IPS-18a (cell line): ENCODE measurements around the gene AQP1.

Source experiments
- H3K27ac ChIP-seq: one replicate; pipeline ENCODE4 v1.5.1; 2013; ENCODE audit warnings: low read length
- H3K27me3 ChIP-seq: one replicate; pipeline ENCODE4 v1.6.1; 2013; ENCODE audit warnings: mild to moderate bottlenecking, low read length; ENCODE audit not compliant: control insufficient read depth, insufficient read depth
- H3K36me3 ChIP-seq: one replicate; pipeline ENCODE4 v1.6.1; 2013; ENCODE audit warnings: low read depth, low read length; ENCODE audit not compliant: control insufficient read depth
- H3K4me1 ChIP-seq: one replicate; pipeline ENCODE4 v1.6.1; 2013; ENCODE audit warnings: low read depth, low read length; ENCODE audit not compliant: control insufficient read depth
- H3K4me3 ChIP-seq: one replicate; pipeline ENCODE4 v1.5.1; 2013; ENCODE audit warnings: low read length
- H3K9ac ChIP-seq: one replicate; pipeline ENCODE4 v1.6.1; 2013; ENCODE audit warnings: mild to moderate bottlenecking, low read length, moderate library complexity
- H3K9me3 ChIP-seq: one replicate; pipeline ENCODE4 v1.6.1; 2013; ENCODE audit warnings: low read depth, low read length; ENCODE audit not compliant: control insufficient read depth

AQP1 gene

DNA sequence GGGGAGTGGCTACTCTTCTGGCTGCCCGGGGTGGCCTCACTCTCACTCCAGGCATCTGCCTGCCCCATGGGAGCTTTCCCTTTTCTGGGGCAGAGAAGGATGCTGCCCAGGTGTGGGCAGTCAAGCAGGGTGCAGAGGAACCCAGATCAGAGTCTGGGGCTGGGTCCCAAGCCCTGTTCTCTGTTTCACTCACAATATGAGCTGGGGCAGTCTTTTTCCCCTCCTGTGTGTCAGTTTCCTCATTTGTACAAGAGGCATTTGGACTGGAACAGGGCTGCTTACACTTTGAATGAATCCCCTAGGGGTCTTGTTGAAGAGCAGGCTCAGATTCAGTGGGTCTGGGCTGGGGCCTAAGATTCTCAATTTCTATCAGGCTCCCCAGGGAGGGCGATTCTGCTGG is 38.4 kb upstream of the AQP1 start:
- Histone ChIP-seq H3K9ac (no peak overlapping the region), H3K4me3 (no peak overlapping the region), H3K9me3 (no peaks in the 10 kb centered on the region), H3K27ac (no peak overlapping the region), H3K27me3 (no peaks in the 10 kb centered on the region), H3K4me1 (peaks cover 8% of the 10 kb centered on the region), H3K36me3 (no peaks in the 10 kb centered on the region)

DNA sequence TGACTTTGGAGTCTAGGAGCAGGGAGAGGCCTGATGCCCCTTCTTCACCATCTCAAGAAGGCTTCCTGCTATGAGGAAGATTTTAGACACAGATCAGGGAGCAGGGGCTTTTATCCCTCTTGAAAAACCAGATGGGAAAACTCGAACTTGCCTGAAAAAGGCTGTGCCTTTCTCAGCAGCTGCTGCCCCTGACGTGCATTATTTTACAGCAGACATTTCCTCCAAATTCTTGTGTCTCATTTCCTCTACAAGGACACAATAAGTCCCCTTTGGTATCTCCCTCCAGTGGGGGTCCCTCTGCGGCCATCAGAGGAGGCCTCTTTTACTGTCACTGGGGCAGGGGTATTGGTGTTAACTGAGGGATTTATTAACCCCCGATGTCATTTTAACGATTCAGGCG is 38.0 kb upstream of the AQP1 start:
- H3K4me1 ChIP-seq, result peaks cover 8% of the 10 kb centered on the region
- no peak overlapping the region for H3K9ac ChIP-seq
- H3K9me3 ChIP-seq, result no peaks in the 10 kb centered on the region
- H3K27ac ChIP-seq, result no peak overlapping the region
- H3K4me3 ChIP-seq, result no peak overlapping the region
- no peaks in the 10 kb centered on the region for H3K36me3 ChIP-seq
- no peaks in the 10 kb centered on the region for H3K27me3 ChIP-seq

DNA sequence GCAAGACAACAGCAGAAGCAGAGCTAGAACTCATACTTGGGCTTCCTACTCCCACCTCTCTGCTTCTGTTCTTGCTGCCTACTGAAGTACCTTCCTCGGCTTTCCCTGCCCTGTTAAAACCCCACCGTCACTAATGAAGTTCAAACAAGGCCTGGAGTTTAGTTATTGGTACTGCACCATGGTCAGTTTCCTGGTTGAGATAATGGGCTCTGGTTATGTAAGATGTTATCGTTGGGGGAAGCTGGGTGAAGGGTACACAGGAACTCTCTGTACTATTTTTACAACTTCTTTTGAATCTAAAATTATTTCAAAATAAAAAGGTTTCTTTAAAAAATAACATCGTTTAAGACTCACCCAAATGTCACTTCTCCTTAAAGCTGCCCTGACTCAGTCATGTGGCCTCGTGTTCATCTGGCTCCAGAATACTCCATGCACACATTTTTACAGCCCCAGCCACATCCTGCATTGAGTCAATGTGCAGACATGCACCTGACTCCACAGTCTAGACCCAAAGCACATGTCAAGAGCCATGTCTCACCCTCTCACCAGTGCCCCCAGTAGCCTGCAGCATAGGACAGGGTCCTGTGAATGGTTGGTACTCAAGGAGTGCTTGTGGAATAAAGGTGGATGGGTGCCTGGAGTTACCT is 36.9 kb upstream of the AQP1 start:
- Histone ChIP-seq H3K4me3 (no peak overlapping the region), H3K4me1 (peaks cover 17% of the 10 kb centered on the region)

DNA sequence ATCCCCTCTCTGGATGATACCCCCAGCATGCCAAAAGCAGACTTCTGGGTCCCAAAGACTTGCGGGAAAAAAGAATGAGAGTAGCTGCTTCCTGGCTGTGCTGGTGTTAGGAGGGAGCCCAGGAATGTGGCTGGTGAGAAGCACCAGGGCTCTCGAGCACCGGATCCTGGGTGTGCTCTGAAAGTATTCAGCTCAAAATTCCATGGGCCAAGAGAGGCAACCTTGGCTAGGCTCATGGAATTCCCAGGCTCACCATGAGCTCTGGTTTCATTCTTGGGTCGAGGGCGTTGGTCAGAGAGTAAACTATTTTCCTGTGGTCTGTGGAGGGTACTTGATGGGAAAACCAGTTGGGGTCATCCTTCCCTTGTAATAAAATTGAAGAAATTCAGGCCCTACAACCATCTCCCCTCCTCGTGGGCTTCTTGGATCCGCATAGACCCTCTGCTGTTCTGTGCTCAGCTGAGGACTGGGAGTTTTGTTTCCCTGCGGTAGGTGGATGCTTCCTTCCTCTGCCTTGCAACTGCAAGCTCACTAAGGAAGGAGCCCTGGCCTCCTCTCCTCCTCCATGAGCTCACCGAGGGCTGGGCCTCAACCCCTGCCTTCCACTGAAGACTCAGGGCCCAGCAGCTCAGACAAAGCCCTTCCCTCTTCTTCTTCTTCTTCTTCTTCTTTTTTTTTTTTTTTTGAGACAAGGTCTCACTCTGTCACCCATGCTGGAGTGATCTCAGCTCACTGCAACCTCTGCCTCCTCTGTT is 34.5 kb upstream of the AQP1 start:
- no peak overlapping the region for H3K9ac ChIP-seq
- H3K36me3 ChIP-seq, result no peaks in the 10 kb centered on the region
- no peaks in the 10 kb centered on the region for H3K27me3 ChIP-seq
- no peak overlapping the region for H3K27ac ChIP-seq
- H3K4me1 ChIP-seq, result peaks cover 33% of the 10 kb centered on the region
- H3K4me3 ChIP-seq, result no peak overlapping the region
- no peaks in the 10 kb centered on the region for H3K9me3 ChIP-seq

More for the DNA sequence above, 36.9 kb upstream of the AQP1 start:
- H3K9me3 ChIP-seq, result no peaks in the 10 kb centered on the region
- H3K9ac ChIP-seq, result no peak overlapping the region
- H3K27ac ChIP-seq, result no peak overlapping the region
- H3K27me3 ChIP-seq, result no peaks in the 10 kb centered on the region
- no peaks in the 10 kb centered on the region for H3K36me3 ChIP-seq

DNA sequence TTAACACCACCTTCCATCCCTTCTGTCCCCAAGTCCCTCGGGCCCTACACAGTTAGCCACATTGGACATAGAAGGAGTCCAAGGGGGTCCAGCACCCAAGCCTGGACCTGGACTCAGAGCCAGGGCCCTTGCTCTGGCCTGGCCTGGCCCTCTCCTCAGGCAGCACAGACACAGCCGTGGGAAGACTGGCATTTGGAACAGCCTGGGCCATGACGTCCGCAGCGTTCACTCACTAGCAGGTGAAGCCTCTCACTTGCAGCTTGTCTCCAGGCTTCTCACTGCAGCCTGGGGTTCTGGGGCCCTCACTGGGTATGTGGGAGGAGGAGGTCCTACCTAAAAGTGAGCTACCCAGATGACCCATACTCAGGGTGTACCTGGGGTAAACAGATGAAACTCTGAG is 33.7 kb upstream of the AQP1 start:
- H3K27ac ChIP-seq, result no peak overlapping the region
- no peaks in the 10 kb centered on the region for H3K36me3 ChIP-seq
- H3K4me1 ChIP-seq, result peaks cover 33% of the 10 kb centered on the region
- H3K27me3 ChIP-seq, result no peaks in the 10 kb centered on the region
- no peak overlapping the region for H3K4me3 ChIP-seq
- H3K9ac ChIP-seq, result no peak overlapping the region
- H3K9me3 ChIP-seq, result no peaks in the 10 kb centered on the region

GRCh38 chr7:30879139-30880124 is 32.2 kb upstream of the AQP1 start:
- H3K4me3 ChIP-seq, result no peak overlapping the region
- no peaks in the 10 kb centered on the region for H3K27me3 ChIP-seq
- H3K4me1 ChIP-seq, result peaks cover 33% of the 10 kb centered on the region
- no peak overlapping the region for H3K9ac ChIP-seq
- no peak overlapping the region for H3K27ac ChIP-seq
- no peaks in the 10 kb centered on the region for H3K9me3 ChIP-seq
- H3K36me3 ChIP-seq, result no peaks in the 10 kb centered on the region

- no peak overlapping the region for H3K27ac ChIP-seq
- H3K36me3 ChIP-seq, result no peaks in the 10 kb centered on the region
- no peak overlapping the region for H3K4me3 ChIP-seq
- peaks cover 33% of the 10 kb centered on the region for H3K4me1 ChIP-seq
- H3K9ac ChIP-seq, result no peak overlapping the region
- H3K9me3 ChIP-seq, result no peaks in the 10 kb centered on the region
- H3K27me3 ChIP-seq, result no peaks in the 10 kb centered on the region
Measured at GRCh38 chr7:30880125-30880720, 31.4 kb upstream of the AQP1 start.

- Histone ChIP-seq H3K9ac (no peak overlapping the region), H3K9me3 (no peaks in the 10 kb centered on the region), H3K27ac (no peak overlapping the region), H3K27me3 (no peaks in the 10 kb centered on the region), H3K4me1 (peaks cover 33% of the 10 kb centered on the region), H3K4me3 (no peak overlapping the region), H3K36me3 (no peaks in the 10 kb centered on the region)
Measured at GRCh38 chr7:30880941-30881340, 30.7 kb upstream of the AQP1 start.

DNA sequence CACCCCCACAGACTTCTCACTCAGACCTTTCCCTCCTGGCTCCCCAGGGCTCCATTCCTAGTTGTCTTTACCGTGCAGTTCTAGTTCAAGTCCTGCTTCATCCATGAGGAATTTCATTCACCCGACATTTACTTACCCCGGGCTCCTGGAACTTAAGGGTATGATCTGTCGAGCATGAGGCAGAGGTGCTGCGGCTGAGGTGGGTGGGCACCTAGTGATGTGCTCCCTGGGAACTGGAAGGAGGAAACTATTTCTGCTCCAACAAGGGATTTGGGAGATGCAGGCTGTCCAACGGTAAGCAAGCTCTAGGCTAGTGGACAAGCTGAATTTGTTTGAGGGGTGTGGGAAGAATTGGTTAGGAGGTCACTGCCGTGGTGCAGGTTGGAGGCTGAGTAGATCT is 30.2 kb upstream of the AQP1 start:
- Histone ChIP-seq H3K27ac (no peak overlapping the region), H3K9me3 (no peaks in the 10 kb centered on the region), H3K4me3 (no peak overlapping the region), H3K36me3 (no peaks in the 10 kb centered on the region), H3K27me3 (no peaks in the 10 kb centered on the region), H3K9ac (no peak overlapping the region), H3K4me1 (peaks cover 33% of the 10 kb centered on the region)

- peaks cover 24% of the 10 kb centered on the region for H3K4me1 ChIP-seq
- no peak overlapping the region for H3K9ac ChIP-seq
Measured at GRCh38 chr7:30884881-30885280, 26.8 kb upstream of the AQP1 start.

GRCh38 chr7:30886608-30887011 is 25.0 kb upstream of the AQP1 start:
- Histone ChIP-seq H3K36me3 (no peaks in the 10 kb centered on the region), H3K4me1 (peaks cover 9% of the 10 kb centered on the region), H3K9ac (no peak overlapping the region), H3K4me3 (no peak overlapping the region), H3K27ac (no peak overlapping the region), H3K9me3 (no peaks in the 10 kb centered on the region), H3K27me3 (no peaks in the 10 kb centered on the region)

More at GRCh38 chr7:30884881-30885280, 26.8 kb upstream of the AQP1 start:
- H3K9me3 ChIP-seq, result no peaks in the 10 kb centered on the region
- no peak overlapping the region for H3K27ac ChIP-seq
- H3K27me3 ChIP-seq, result no peaks in the 10 kb centered on the region
- no peak overlapping the region for H3K4me3 ChIP-seq
- no peaks in the 10 kb centered on the region for H3K36me3 ChIP-seq
